Stimulated activated CD4-positive, alpha-beta T cell treated with anti-CD3 and anti-CD28 coated beads, Interleukin-4, amount 100 ng/mL, for 24 hours (primary cell): Measurements from ENCODE around the gene EXOSC10.
"Not testable (repeated sequence)": the region's sequence is repeated elsewhere in the genome, so short reads cannot be mapped to it uniquely, and the experiment has no call there.

Experiments used
- DNase-seq: peaks from one replicate; pipeline ENCODE4 v3.0.0-alpha.2; 2020

The EXOSC10 gene

GRCh38 chr1:11107599-11107998 is 7.9 kb upstream of the EXOSC10 start:
- DNase-seq = no peak

GRCh38 chr1:11105586-11105985 is 5.9 kb upstream of the EXOSC10 start:
- no peak for DNase-seq

- DNase-seq = no peak
These were observed 1.7 kb upstream of the EXOSC10 start for GRCh38 chr1:11101347-11101746.

- DNase-seq = not testable (repeated sequence)
These were observed 1.1 kb upstream of the EXOSC10 start for GRCh38 chr1:11100806-11101205.

- no peak for DNase-seq
These were observed 452 bp upstream of the EXOSC10 start for GRCh38 chr1:11100149-11100493.

GRCh38 chr1:11098931-11099309 is 749 bp downstream of the EXOSC10 start:
- DNase-seq = no peak

- DNase-seq = not testable (repeated sequence)
These were observed 15.9 kb downstream of the EXOSC10 start for GRCh38 chr1:11083784-11084183.

- DNase-seq = no peak
These were observed 18.7 kb downstream of the EXOSC10 start for GRCh38 chr1:11080931-11081330.

- DNase-seq = no peak
These were observed 21.0 kb downstream of the EXOSC10 start for GRCh38 chr1:11078631-11079030.

- not testable (repeated sequence) for DNase-seq
These were observed 26.3 kb downstream of the EXOSC10 start for GRCh38 chr1:11073398-11073797.

- no peak for DNase-seq
These were observed 27.3 kb downstream of the EXOSC10 start for GRCh38 chr1:11072216-11072917.

GRCh38 chr1:11071463-11072215 is 28.0 kb downstream of the EXOSC10 start:
- no peak for DNase-seq

- no peak for DNase-seq
These were observed 28.8 kb downstream of the EXOSC10 start for GRCh38 chr1:11070876-11071275.

- DNase-seq = no peak
These were observed 30.8 kb downstream of the EXOSC10 start for GRCh38 chr1:11068600-11069473.

- no peak for DNase-seq
These were observed 31.7 kb downstream of the EXOSC10 start for GRCh38 chr1:11067716-11068599.

- no peak for DNase-seq
These were observed 33.9 kb downstream of the EXOSC10 start for GRCh38 chr1:11065796-11066195.

- DNase-seq = no peak
These were observed 34.7 kb downstream of the EXOSC10 start for GRCh38 chr1:11064942-11065341.

GRCh38 chr1:11063937-11064537 is 35.6 kb downstream of the EXOSC10 start:
- not testable (repeated sequence) for DNase-seq

- DNase-seq = peak; percentile 43
These were observed 36.7 kb downstream of the EXOSC10 start for GRCh38 chr1:11062965-11063401.

- no peak for DNase-seq
These were observed 37.9 kb downstream of the EXOSC10 start for GRCh38 chr1:11061652-11062365.
